ENCODE results near the gene C11orf52.

DNA sequence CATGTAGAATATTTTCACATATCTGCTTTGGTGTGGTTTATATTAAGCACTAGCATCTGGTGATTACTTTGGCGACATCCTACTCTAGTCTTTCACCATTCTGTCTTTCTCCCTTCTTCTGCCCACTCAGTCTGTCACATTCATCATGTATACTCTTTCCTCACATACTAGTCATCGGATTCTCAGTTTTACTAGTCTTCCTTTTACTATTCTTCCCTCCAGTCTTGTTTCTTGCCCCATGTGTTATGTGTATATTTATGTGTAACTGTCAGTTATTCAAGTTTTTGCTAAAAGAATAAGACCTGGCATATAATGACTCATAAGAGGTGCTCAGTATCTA lies 13.9 kb downstream of the C11orf52 start:
- TF ChIP-seq, protein P1, sequence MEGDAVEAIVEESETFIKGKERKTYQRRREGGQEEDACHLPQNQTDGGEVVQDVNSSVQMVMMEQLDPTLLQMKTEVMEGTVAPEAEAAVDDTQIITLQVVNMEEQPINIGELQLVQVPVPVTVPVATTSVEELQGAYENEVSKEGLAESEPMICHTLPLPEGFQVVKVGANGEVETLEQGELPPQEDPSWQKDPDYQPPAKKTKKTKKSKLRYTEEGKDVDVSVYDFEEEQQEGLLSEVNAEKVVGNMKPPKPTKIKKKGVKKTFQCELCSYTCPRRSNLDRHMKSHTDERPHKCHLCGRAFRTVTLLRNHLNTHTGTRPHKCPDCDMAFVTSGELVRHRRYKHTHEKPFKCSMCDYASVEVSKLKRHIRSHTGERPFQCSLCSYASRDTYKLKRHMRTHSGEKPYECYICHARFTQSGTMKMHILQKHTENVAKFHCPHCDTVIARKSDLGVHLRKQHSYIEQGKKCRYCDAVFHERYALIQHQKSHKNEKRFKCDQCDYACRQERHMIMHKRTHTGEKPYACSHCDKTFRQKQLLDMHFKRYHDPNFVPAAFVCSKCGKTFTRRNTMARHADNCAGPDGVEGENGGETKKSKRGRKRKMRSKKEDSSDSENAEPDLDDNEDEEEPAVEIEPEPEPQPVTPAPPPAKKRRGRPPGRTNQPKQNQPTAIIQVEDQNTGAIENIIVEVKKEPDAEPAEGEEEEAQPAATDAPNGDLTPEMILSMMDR (IDR thresholded peaks at IDR 0.05) = no peak
- TF ChIP-seq POLR2A (IDR thresholded peaks at IDR 0.05) (no peak), EP300 (IDR thresholded peaks at IDR 0.05) (no peak)

All from tibial nerve (tissue), 4 donors.